Fibroblast of lung (primary cell): ENCODE results near the gene GPR152. TPM values are rescaled to one million over a fixed set of nuclear protein-coding genes. Genes with fewer than 3 reads are reported as not detected.

ENCODE experiments used
- DNase-seq, 2 donors: peaks; one replicate each; pipeline versions ENCODE4 v3.0.0 to v3.0.0-alpha.2; 2010; ENCODE audit warnings: low read depth in 2 of 2
- H2AFZ ChIP-seq: 2 replicates; pipeline ENCODE4 v1.5.1; 2012; ENCODE audit warnings: low read length, control low read depth, inconsistent platforms
- H3K27ac ChIP-seq: 2 replicates; pipeline ENCODE4 v1.5.1; 2011; ENCODE audit warnings: low read length, control low read depth; ENCODE audit not compliant: insufficient read depth
- H3K27me3 ChIP-seq: 2 replicates; pipeline ENCODE4 v1.5.1; 2011; ENCODE audit warnings: mild to moderate bottlenecking, low read length; ENCODE audit not compliant: control insufficient read depth, insufficient read depth
- H3K36me3 ChIP-seq: 2 replicates; pipeline ENCODE4 v1.5.1; 2011; ENCODE audit warnings: low read length; ENCODE audit not compliant: control insufficient read depth, insufficient read depth
- H3K4me1 ChIP-seq: 2 replicates; pipeline ENCODE4 v1.5.1; 2011; ENCODE audit warnings: low read length; ENCODE audit not compliant: control insufficient read depth, insufficient read depth; ENCODE audit errors: extremely low read depth
- H3K4me2 ChIP-seq: 2 replicates; pipeline ENCODE4 v1.5.1; 2011; ENCODE audit warnings: low read length, control low read depth; ENCODE audit not compliant: insufficient read depth; ENCODE audit errors: extremely low read depth
- H3K4me3 ChIP-seq, 4 experiments: fragments of 200-600 bp in 1 of 4; sonication (generic) in 1 of 4; replicated peaks in 1 of 4; 2 replicates each; pipeline ENCODE4 v1.5.1; 2011 to 2016; ENCODE audit warnings: low read length in 4 of 4, low read depth in 3 of 4, mild to moderate bottlenecking in 3 of 4, control low read depth in 2 of 4, inconsistent platforms in 1 of 4, mixed read lengths in 1 of 4; ENCODE audit not compliant: insufficient read depth in 1 of 4; ENCODE audit errors: control extremely low read depth in 1 of 4
- H3K79me2 ChIP-seq: 2 replicates; pipeline ENCODE4 v1.5.1; 2012; ENCODE audit warnings: mild to moderate bottlenecking, low read length, inconsistent platforms; ENCODE audit not compliant: control insufficient read depth, insufficient read depth
- H3K9ac ChIP-seq: 2 replicates; pipeline ENCODE4 v1.5.1; 2011; ENCODE audit warnings: mild to moderate bottlenecking, low read length, control low read depth; ENCODE audit not compliant: insufficient read depth
- H3K9me3 ChIP-seq: 2 replicates; pipeline ENCODE4 v1.5.1; 2012; ENCODE audit warnings: low read depth, low read length; ENCODE audit not compliant: control insufficient read depth, insufficient read depth
- H4K20me1 ChIP-seq: 2 replicates; pipeline ENCODE4 v1.5.1; 2011; ENCODE audit warnings: low read length; ENCODE audit not compliant: control insufficient read depth, insufficient read depth; ENCODE audit errors: extremely low read depth
- EZH2 ChIP-seq: IDR thresholded peaks from 2 replicates; pipeline ENCODE4 v1.5.1; 2012; ENCODE audit warnings: low read length, control low read depth, mild to moderate bottlenecking; ENCODE audit errors: missing control alignments
- polyA plus RNA-seq, 2 donors: library from polyadenylated mRNA; depleted of rRNA in 1 of 2; stranded (reverse) in 1 of 2; unstranded in 1 of 2; fragments of >200 nt; gene quantifications; 2 replicates each; pipeline ENCODE4 v1.2.1, GENCODE V29; 2011 to 2012; ENCODE audit warnings: missing spikeins in 1 of 2
- total RNA-seq: library from RNA; depleted of rRNA; stranded (reverse); fragments of >200 nt; gene quantifications from 2 replicates; pipeline ENCODE4 v1.2.1, GENCODE V29; 2014
- TF ChIP-seq, protein P1 (sequence below), 2 donors: IDR thresholded peaks in 1 of 2; conservative IDR thresholded peaks in 1 of 2; 1 replicate in 1 of 2; 2 replicates in 1 of 2; pipeline ENCODE4 v1.5.1; 2011 to 2012; ENCODE audit warnings: low read length in 2 of 2, control low read depth in 1 of 2, inconsistent platforms in 1 of 2, low read depth in 1 of 2, mild to moderate bottlenecking in 1 of 2

The GPR152 gene
- total and polyA plus RNA-seq, 2 donors (not counting 1 experiment from before 2014, with no cell fraction given) = not detected

DNA sequence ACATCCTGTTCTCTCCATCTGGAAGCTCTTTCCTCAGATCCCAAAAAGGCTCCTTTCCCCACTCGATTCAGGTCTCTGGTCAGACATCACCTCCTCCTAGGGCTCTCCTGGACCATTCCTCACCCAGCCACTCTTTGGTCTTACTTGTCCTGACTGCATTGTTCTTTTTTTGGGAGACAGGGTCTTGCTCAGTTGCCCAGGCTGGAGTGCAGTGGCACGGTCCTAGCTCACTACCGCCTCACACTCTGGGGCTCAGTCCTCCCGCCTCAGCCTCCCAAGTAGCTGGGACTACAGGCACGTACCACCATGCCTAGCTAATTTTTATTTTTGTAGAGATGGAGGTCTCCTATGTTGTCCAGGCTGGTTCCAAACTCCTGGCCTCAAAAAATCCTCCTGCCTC lies 7.0 kb downstream of the GPR152 start:
- TF ChIP-seq EZH2 = no peak
- TF ChIP-seq, protein P1, sequence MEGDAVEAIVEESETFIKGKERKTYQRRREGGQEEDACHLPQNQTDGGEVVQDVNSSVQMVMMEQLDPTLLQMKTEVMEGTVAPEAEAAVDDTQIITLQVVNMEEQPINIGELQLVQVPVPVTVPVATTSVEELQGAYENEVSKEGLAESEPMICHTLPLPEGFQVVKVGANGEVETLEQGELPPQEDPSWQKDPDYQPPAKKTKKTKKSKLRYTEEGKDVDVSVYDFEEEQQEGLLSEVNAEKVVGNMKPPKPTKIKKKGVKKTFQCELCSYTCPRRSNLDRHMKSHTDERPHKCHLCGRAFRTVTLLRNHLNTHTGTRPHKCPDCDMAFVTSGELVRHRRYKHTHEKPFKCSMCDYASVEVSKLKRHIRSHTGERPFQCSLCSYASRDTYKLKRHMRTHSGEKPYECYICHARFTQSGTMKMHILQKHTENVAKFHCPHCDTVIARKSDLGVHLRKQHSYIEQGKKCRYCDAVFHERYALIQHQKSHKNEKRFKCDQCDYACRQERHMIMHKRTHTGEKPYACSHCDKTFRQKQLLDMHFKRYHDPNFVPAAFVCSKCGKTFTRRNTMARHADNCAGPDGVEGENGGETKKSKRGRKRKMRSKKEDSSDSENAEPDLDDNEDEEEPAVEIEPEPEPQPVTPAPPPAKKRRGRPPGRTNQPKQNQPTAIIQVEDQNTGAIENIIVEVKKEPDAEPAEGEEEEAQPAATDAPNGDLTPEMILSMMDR (conservative IDR thresholded peaks at IDR 0.05 in 1 of 2, IDR thresholded peaks at IDR 0.05 in 1 of 2; ENCODE audit: low read depth in 1 of 2, low read length in 2 of 2) = no peak

DNA sequence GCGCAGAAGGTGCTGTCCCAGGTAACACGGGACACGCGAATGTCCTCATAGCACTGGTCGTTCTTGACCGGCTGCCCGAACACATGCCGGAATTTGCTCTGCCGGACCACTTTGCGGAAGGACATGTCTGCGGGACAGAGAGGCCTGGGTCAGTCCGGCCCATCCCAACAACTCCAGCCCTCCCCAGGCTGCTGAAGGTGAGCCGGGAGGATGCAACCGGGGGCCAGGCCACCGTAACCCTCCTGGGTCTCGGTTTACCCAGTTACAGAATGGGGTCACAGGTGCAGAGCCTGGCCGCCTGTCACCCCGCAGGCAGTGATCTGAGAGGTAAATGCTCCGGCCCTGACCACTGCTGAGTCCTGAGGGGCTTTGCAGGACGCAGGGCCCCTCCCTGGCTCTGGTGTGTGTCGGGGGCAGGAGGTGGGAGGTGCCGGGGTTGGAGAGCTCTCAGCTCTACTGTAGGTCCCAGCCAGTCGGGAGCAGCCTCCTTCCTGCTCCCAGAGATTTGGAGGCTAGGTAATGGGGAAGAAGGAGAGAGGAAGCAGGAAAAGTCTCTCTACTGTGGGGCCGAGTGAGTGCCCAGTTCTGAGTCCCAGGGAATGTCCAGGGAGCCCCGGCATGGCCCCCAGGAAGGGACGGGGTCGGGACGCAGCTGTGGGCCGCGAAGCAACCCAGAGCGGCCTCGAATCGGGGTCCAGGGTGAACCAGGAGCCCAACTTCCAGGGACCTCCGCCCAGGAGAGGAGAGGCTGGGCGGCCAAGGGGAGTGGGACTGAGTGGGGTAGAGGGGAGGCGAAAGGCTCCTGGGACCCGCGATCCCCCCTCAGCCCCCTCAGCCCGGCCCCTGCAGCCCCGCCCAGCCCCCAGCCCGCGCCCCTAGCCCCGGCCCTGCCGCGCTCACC lies 9.8 kb downstream of the GPR152 start:
- Histone ChIP-seq H3K4me2 (peak overlapping the region; percentile 90), H4K20me1 (no peaks in the 10 kb centered on the region), H3K4me1 (peaks cover 3% of the 10 kb centered on the region), H3K27ac (peak overlapping the region; percentile 76), H3K9me3 (no peaks in the 10 kb centered on the region), H3K27me3 (no peaks in the 10 kb centered on the region), H3K9ac (peak overlapping the region; percentile 76), H3K4me3 (peak overlapping the region; percentile 75 to 91 (median 80)), H2AFZ (no peak overlapping the region), H3K79me2 (peaks cover 11% of the 10 kb centered on the region), H3K36me3 (peaks cover 14% of the 10 kb centered on the region)
- no peak for DNase-seq
- TF ChIP-seq EZH2 = no peak
- TF ChIP-seq, protein P1 (conservative IDR thresholded peaks at IDR 0.05 in 1 of 2, IDR thresholded peaks at IDR 0.05 in 1 of 2; ENCODE audit: low read depth in 1 of 2, low read length in 2 of 2) = no peak

More for the DNA sequence above, 7.0 kb downstream of the GPR152 start:
- peaks cover 11% of the 10 kb centered on the region for H3K79me2 ChIP-seq
- no peak overlapping the region for H3K4me2 ChIP-seq
- no peaks in the 10 kb centered on the region for H4K20me1 ChIP-seq
- H3K4me1 ChIP-seq = peaks cover 3% of the 10 kb centered on the region
- DNase-seq = no peak
- H3K27ac ChIP-seq = no peak overlapping the region
- H3K4me3 ChIP-seq = no peak overlapping the region
- H3K9me3 ChIP-seq = no peaks in the 10 kb centered on the region
- no peaks in the 10 kb centered on the region for H3K27me3 ChIP-seq
- no peak overlapping the region for H2AFZ ChIP-seq
- no peak overlapping the region for H3K9ac ChIP-seq
- peaks cover 5% of the 10 kb centered on the region for H3K36me3 ChIP-seq

DNA sequence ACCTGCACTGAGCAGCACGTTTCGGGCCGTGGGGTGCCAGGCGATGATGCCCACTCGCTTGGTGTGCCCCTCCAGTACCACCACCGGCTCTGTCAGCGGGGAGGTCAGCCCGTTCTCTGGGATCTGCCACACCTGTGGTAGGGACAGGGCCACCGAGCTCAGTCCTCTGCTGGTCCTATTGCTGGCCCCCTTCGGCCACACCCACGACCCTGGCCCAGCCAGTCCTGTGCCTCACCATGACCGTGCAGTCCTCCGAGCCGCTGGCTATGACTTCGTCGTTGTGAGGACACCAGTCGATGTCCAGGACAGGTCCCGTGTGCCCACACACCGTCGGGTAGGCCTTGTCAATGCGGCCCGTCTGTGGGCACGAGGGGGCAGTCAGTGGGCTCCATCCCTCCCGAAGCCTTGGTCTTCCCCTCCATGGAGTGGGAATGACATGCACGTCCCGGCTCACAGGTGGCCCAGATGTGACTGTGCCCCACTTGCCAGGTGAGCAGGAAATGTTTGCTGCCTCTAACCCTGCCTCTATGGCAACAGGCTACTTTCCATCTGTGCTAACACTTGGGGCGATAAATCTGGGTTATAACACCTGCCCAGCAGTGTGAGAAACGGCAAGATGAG lies 10.7 kb downstream of the GPR152 start:
- TF ChIP-seq EZH2 = no peak
- TF ChIP-seq, protein P1 (conservative IDR thresholded peaks at IDR 0.05 in 1 of 2, IDR thresholded peaks at IDR 0.05 in 1 of 2; ENCODE audit: low read depth in 1 of 2, low read length in 2 of 2) = no peak
- Histone ChIP-seq H2AFZ (no peak overlapping the region), H3K9ac (peak overlapping the region; percentile 7), H3K4me3 (peak overlapping the region in 1 of 4 experiments; percentile 76), H3K27me3 (no peaks in the 10 kb centered on the region), H3K79me2 (peaks cover 11% of the 10 kb centered on the region), H3K4me1 (peaks cover 3% of the 10 kb centered on the region), H3K36me3 (peaks cover 18% of the 10 kb centered on the region), H3K9me3 (no peaks in the 10 kb centered on the region), H3K4me2 (peak overlapping the region; percentile 90), H3K27ac (no peak overlapping the region), H4K20me1 (no peaks in the 10 kb centered on the region)
- no peak for DNase-seq
